Endothelial cell of umbilical vein (primary cell): Measurements from ENCODE around the gene PRRX2. TPM values are rescaled to one million over a fixed set of nuclear protein-coding genes. Genes with fewer than 3 reads are reported as not detected.
A peak's percentile ranks its signal among the peaks of the same experiment; 100 is the strongest.

Experiments used
- BruUV-seq: library from RNA; stranded (reverse); fragments of 400-500 nt; replicated peaks from 2 replicates; lab custom pipeline; 2021; lab: Mats Ljungman, UMichigan
- CTCF ChIA-PET: fragments of 300-600, 350-600 bp; sonication (Branson Sonifier 250); formaldehyde crosslinking; loops from one replicate; lab custom pipeline; 2021; ENCODE audit warnings: antibody characterized with exemption, inconsistent platforms; lab: Charles Lee
- POLR2A ChIA-PET: fragments of 300-600, 350-600 bp; sonication (Branson Sonifier 250); formaldehyde crosslinking; loops from one replicate; lab custom pipeline; 2021; ENCODE audit warnings: antibody characterized with exemption, inconsistent platforms; lab: Charles Lee
- DNase-seq: peaks from one replicate; pipeline ENCODE4 v3.0.0-alpha.2; 2011; ENCODE audit warnings: low read depth, low spot score
- FAIRE-seq: peaks from 2 replicates; lab custom pipeline; 2011; peaks lifted over from hg19 to GRCh38; lab: Jason Lieb, UNC
- H2AFZ ChIP-seq: 2 replicates; pipeline ENCODE4 v1.6.0; 2012; ENCODE audit warnings: low read depth, low read length, control low read depth, inconsistent platforms
- H3K27ac ChIP-seq: 2 replicates; pipeline ENCODE4 v1.5.1; 2011; ENCODE audit warnings: low read depth, mild to moderate bottlenecking, control low read depth, low read length, moderate library complexity; ENCODE audit not compliant: insufficient read depth
- H3K27me3 ChIP-seq, 2 experiments: 2 replicates each; pipeline versions ENCODE4 v1.6.0 to v1.6.1; 2011; ENCODE audit warnings: low read length in 2 of 2, mixed read lengths in 1 of 2; ENCODE audit not compliant: control insufficient read depth in 2 of 2, insufficient read depth in 2 of 2
- H3K36me3 ChIP-seq, 2 experiments: 2 replicates in 1 of 2; 3 replicates in 1 of 2; pipeline ENCODE4 v1.5.1; 2011; ENCODE audit warnings: low read length in 2 of 2, mild to moderate bottlenecking in 1 of 2, moderate library complexity in 1 of 2; ENCODE audit not compliant: control insufficient read depth in 2 of 2, insufficient read depth in 2 of 2; ENCODE audit errors: extremely low read depth in 1 of 2
- H3K4me1 ChIP-seq: 3 replicates; pipeline ENCODE4 v1.5.1; 2011; ENCODE audit warnings: mild to moderate bottlenecking, low read length; ENCODE audit not compliant: control insufficient read depth, insufficient read depth; ENCODE audit errors: extremely low read depth
- H3K4me2 ChIP-seq: 2 replicates; pipeline ENCODE4 v1.6.1; 2011; ENCODE audit warnings: low read length, control low read depth, mixed read lengths; ENCODE audit not compliant: insufficient read depth
- H3K4me3 ChIP-seq, 3 experiments: fragments of 200-600 bp in 1 of 3; sonication (generic), shearing (Covaris generic) in 1 of 3; replicated peaks in 1 of 3; 2 replicates each; pipeline ENCODE4 v1.5.1; 2011 to 2016; ENCODE audit warnings: control low read depth in 3 of 3, low read length in 3 of 3, mild to moderate bottlenecking in 2 of 3, inconsistent platforms in 1 of 3, low read depth in 1 of 3, moderate library complexity in 1 of 3; ENCODE audit not compliant: insufficient read depth in 1 of 3
- H3K79me2 ChIP-seq: 2 replicates; pipeline ENCODE4 v1.6.0; 2012; ENCODE audit warnings: low read length, inconsistent platforms; ENCODE audit not compliant: control insufficient read depth, insufficient read depth
- H3K9ac ChIP-seq: replicated peaks from 2 replicates; pipeline ENCODE3; 2011; ENCODE audit warnings: low read length, control low read depth; ENCODE audit not compliant: insufficient read depth; ENCODE audit errors: extremely low read depth
- H3K9me1 ChIP-seq: replicated peaks from 3 replicates; pipeline ENCODE4 v1.6.0; 2011; ENCODE audit warnings: mild to moderate bottlenecking, low read length; ENCODE audit not compliant: control insufficient read depth, insufficient read depth; ENCODE audit errors: extremely low read depth
- H3K9me3 ChIP-seq: replicated peaks from 2 replicates; pipeline ENCODE4 v1.5.1; 2012; ENCODE audit warnings: low read length, inconsistent platforms; ENCODE audit not compliant: control insufficient read depth, insufficient read depth
- H4K20me1 ChIP-seq: replicated peaks from 2 replicates; pipeline ENCODE3; 2011; ENCODE audit warnings: mild to moderate bottlenecking, low read length; ENCODE audit not compliant: control insufficient read depth, insufficient read depth; ENCODE audit errors: extremely low read depth
- EZH2 ChIP-seq: IDR thresholded peaks from 2 replicates; pipeline ENCODE4 v1.6.1; 2012; ENCODE audit warnings: borderline replicate concordance, low read depth, mild to moderate bottlenecking, moderate library complexity, low read length, inconsistent platforms; ENCODE audit not compliant: severe bottlenecking
- FOS ChIP-seq: IDR thresholded peaks from 2 replicates; pipeline ENCODE4 v1.6.1; 2011; ENCODE audit warnings: mild to moderate bottlenecking, low read length, moderate library complexity, borderline replicate concordance; ENCODE audit not compliant: insufficient read depth
- GATA2 ChIP-seq: IDR thresholded peaks from 2 replicates; pipeline ENCODE4 v1.7.0; 2011; ENCODE audit warnings: low read depth, mild to moderate bottlenecking, moderate library complexity, mixed read lengths, low read length; ENCODE audit not compliant: insufficient read length, insufficient read depth
- JUN ChIP-seq: IDR thresholded peaks from 2 replicates; pipeline ENCODE4 v1.6.1; 2011; ENCODE audit warnings: borderline replicate concordance, low read depth; ENCODE audit not compliant: insufficient read length, insufficient read depth
- POLR2A ChIP-seq: IDR thresholded peaks from 2 replicates; pipeline ENCODE4 v1.6.1; 2012; ENCODE audit warnings: low read depth, mild to moderate bottlenecking, control low read depth, low read length
- dilution Hi-C: fragments of 300-500 bp; cut with MboI; formaldehyde crosslinking; loops from one replicate; pipeline ENCODE4 v1.15.0; 2019; ENCODE audit warnings: low sequenced_read_pairs; ENCODE audit not compliant: extremely low pct_ligation_motif_present
- intact Hi-C: fragments of 100-400 bp; cut with micrococcal nuclease; formaldehyde crosslinking; loops from one replicate; pipeline ENCODE4 v1.10.0; 2022
- polyA plus RNA-seq, 4 experiments: library from polyadenylated mRNA; depleted of rRNA in 3 of 4; stranded (reverse) in 3 of 4; unstranded in 1 of 4; fragments of >200 nt; gene quantifications; 2 replicates each; pipeline versions ENCODE4 v1.2.1 to v1.2.3, GENCODE V29; 2011 to 2012; ENCODE audit warnings: missing spikeins in 1 of 4
- total RNA-seq: library from RNA; stranded (reverse); gene quantifications from 2 replicates; pipeline ENCODE4 v1.2.3, GENCODE V29; 2021
- TF ChIP-seq, protein P1 (sequence below), 2 donors: IDR thresholded peaks; 1 replicate in 1 of 2; 2 replicates in 1 of 2; pipeline ENCODE4 v1.5.1; 2011; ENCODE audit warnings: low read length in 2 of 2, mild to moderate bottlenecking in 2 of 2, moderate library complexity in 2 of 2, control low read depth in 1 of 2, inconsistent platforms in 1 of 2, low read depth in 1 of 2; ENCODE audit not compliant: insufficient read depth in 1 of 2; ENCODE audit errors: extremely low read depth in 1 of 2

Gene PRRX2
- total and polyA plus RNA-seq, 2 donors (not counting 3 experiments of a cell fraction or from before 2014, with no cell fraction given), result 0.19 to 0.77 TPM

DNA sequence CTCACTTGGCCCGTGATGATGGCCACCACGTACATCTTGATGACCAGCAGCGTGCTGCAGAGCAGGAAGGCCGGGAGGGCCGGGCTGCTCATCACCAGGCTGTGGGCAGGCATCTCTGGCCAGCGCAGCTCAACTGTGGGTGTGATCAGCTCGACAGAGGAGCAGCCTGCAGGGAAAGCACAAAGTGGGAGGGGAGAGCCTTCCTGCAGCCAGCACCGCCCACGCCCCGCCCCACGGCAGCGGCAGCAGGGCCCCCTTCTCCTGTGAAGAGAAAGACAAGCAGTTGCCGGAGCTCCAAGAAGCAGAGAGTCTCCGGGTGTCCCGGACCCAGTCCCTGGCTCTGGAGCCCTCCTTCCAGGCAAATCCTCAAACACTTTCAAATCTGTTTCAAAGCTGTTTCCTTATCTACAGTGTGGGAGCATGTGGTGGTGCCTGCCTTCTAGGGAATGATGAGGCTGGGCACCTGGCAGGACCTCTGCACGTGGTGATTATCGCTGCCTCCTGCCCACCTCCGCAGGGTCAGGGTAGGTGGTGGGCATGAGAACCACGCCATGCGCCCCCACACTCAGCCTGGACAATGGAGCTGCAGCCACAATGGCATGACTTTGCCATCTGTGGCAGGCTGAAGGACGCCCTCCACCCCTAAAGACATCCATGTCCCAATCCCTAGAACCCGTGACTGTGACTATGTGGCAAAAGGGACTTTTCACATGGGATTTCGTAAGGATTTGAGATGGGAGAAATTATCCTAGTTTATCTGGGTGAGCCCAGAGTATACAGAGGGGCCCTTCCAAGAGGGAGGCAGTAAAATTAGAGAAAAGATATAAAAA lies 87.7 kb downstream of the PRRX2 start, which contains the start of gene PTGES:
TSS of gene PTGES (minus strand) at position 143 of the 830 bp plus-strand sequence. CDS start at position 113, 30 bp downstream.
- H3K27ac ChIP-seq, result no peak within 1 kb of the TSS
- ChIA-PET CTCF (interaction anchor here (1.0 to 5.5 kb wide), 5 partner anchors 15 to 111 kb away, joined by 3 to 28 read pairs (median 5); no protein-coding TSS in a partner anchor), POLR2A (no interaction called here)
- no peaks in the 10 kb centered on the region for H4K20me1 ChIP-seq
- no peaks in the 10 kb centered on the region for H3K9me1 ChIP-seq
- H3K9me3 ChIP-seq, result no peaks in the 10 kb centered on the region
- peaks cover 2 to 6% of the 10 kb centered on the region in 2 experiments for H3K27me3 ChIP-seq
- DNase-seq (peak; percentile 47), FAIRE-seq (no peak)
- H3K79me2 ChIP-seq, result no peaks in the 10 kb centered on the region
- H2AFZ ChIP-seq, result no peak within 1 kb of the TSS
- H3K4me2 ChIP-seq, result no peak within 1 kb of the TSS
- no peak within 1 kb of the TSS for H3K9ac ChIP-seq
- H3K36me3 ChIP-seq, result no peaks in the 10 kb centered on the region
- no peak within 1 kb of the TSS for H3K4me3 ChIP-seq
- dilution Hi-C loops, result no loop called here
- H3K4me1 ChIP-seq, result no peaks in the 10 kb centered on the region
- no TSS peak for BruUV-seq
- TF ChIP-seq POLR2A (no peak), GATA2 (no peak), JUN (no peak), FOS (no peak), EZH2 (no peak)
- TF ChIP-seq, protein P1, sequence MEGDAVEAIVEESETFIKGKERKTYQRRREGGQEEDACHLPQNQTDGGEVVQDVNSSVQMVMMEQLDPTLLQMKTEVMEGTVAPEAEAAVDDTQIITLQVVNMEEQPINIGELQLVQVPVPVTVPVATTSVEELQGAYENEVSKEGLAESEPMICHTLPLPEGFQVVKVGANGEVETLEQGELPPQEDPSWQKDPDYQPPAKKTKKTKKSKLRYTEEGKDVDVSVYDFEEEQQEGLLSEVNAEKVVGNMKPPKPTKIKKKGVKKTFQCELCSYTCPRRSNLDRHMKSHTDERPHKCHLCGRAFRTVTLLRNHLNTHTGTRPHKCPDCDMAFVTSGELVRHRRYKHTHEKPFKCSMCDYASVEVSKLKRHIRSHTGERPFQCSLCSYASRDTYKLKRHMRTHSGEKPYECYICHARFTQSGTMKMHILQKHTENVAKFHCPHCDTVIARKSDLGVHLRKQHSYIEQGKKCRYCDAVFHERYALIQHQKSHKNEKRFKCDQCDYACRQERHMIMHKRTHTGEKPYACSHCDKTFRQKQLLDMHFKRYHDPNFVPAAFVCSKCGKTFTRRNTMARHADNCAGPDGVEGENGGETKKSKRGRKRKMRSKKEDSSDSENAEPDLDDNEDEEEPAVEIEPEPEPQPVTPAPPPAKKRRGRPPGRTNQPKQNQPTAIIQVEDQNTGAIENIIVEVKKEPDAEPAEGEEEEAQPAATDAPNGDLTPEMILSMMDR (IDR thresholded peaks at IDR 0.05; ENCODE audit: extremely low read depth in 1 of 2, insufficient read depth in 1 of 2, low read depth in 1 of 2, low read length in 2 of 2), result no peak
- intact Hi-C loops, result no loop called here
